Fibroblast of the aortic adventitia (primary cell): Measurements from ENCODE around the gene HDAC10. TPM values are rescaled to one million over a fixed set of nuclear protein-coding genes. Genes with fewer than 3 reads are reported as not detected.

Source experiments
- DNase-seq: peaks from one replicate; pipeline ENCODE4 v3.0.0-alpha.2; 2010; ENCODE audit warnings: low read depth
- H3K4me3 ChIP-seq: 2 replicates; pipeline ENCODE4 v1.5.1; 2011; ENCODE audit warnings: low read depth, mild to moderate bottlenecking, control low read depth, low read length, moderate library complexity
- CTCF ChIP-seq: IDR thresholded peaks from 2 replicates; pipeline ENCODE4 v1.5.1; 2011; ENCODE audit warnings: mild to moderate bottlenecking, low read length, control low read depth, inconsistent platforms; ENCODE audit not compliant: insufficient read depth
- total RNA-seq: library from RNA; depleted of rRNA; stranded (reverse); fragments of >200 nt; gene quantifications from 2 replicates; pipeline ENCODE4 v1.2.3, GENCODE V29; 2012; ENCODE audit warnings: low replicate concordance

The HDAC10 gene
- total RNA-seq, 1 donor, result 15.4 TPM

- no peak for DNase-seq
- TF ChIP-seq CTCF, result no peak
- no peak overlapping the region for H3K4me3 ChIP-seq
These were observed 53.0 kb downstream of the HDAC10 start for GRCh38 chr22:50197856-50198623.

- no peak for TF ChIP-seq CTCF
- no peak overlapping the region for H3K4me3 ChIP-seq
- DNase-seq, result no peak
These were observed 53.9 kb downstream of the HDAC10 start for GRCh38 chr22:50197000-50197800.

- H3K4me3 ChIP-seq, result no peak overlapping the region
- no peak for DNase-seq
- TF ChIP-seq CTCF, result no peak
These were observed 54.8 kb downstream of the HDAC10 start for GRCh38 chr22:50196256-50196655.

Other genes with a start within 250 kb of the HDAC10 start
- not detected in 2 replicates for gene IL17REL, start 238.5 kb downstream of the HDAC10 start, total RNA-seq
- not detected in 2 replicates for gene TTLL8, start 193.0 kb downstream of the HDAC10 start, total RNA-seq
- 0.09 TPM in 1 of 2 replicates, not detected in the other for gene MLC1, start 165.8 kb downstream of the HDAC10 start, total RNA-seq
- 5.1 and 12.0 TPM in 2 replicates for gene MOV10L1, start 161.3 kb downstream of the HDAC10 start, total RNA-seq
- 0.90 TPM in 2 replicates for gene PANX2, start 80.5 kb downstream of the HDAC10 start, total RNA-seq
- gene TRABD, start 65.4 kb downstream of the HDAC10 start, total RNA-seq, result 15.5 and 16.8 TPM in 2 replicates
- gene SELENOO, start 50.3 kb downstream of the HDAC10 start, total RNA-seq, result 15.5 and 17.3 TPM in 2 replicates
- gene TUBGCP6, start 6.2 kb downstream of the HDAC10 start, total RNA-seq, result 23.6 and 39.7 TPM in 2 replicates
- gene MAPK12, start 10.4 kb upstream of the HDAC10 start, total RNA-seq, result 28.0 and 35.5 TPM in 2 replicates
- 3.0 and 5.8 TPM in 2 replicates for gene MAPK11, start 19.1 kb upstream of the HDAC10 start, total RNA-seq
- gene PLXNB2, start 56.4 kb upstream of the HDAC10 start, total RNA-seq, result 130 and 218 TPM in 2 replicates
- gene DENND6B, start 75.7 kb upstream of the HDAC10 start, total RNA-seq, result 2.8 and 4.3 TPM in 2 replicates
- 38.5 and 62.6 TPM in 2 replicates for gene PPP6R2, start 92.1 kb upstream of the HDAC10 start, total RNA-seq
- gene SBF1, start 223.8 kb upstream of the HDAC10 start, total RNA-seq, result 70.9 and 76.1 TPM in 2 replicates
- 2.5 and 8.0 TPM in 2 replicates for gene ADM2, start 230.3 kb upstream of the HDAC10 start, total RNA-seq
- not detected in 2 replicates for gene MIOX, start 235.6 kb upstream of the HDAC10 start, total RNA-seq